ENCODE data around the gene HPCA.

DNA sequence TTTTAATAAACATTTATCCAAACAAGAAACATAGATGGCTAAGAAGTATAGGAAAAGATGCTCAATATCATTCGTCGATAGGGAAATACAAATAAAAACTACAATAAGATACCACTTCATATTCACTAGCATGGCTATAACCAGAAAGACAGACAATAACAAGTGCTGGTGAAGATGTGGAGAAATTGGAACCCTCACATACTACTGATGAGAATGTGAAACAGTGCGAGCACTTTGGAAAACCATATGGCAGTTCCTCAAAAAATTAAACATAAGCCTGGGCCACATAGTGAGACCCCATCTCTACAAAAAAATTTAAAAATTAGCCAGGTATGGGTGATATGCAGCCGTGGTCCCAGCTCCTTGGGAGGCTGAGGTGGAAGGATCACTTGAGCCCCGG, 24.0 kb downstream of the HPCA start:
- no peak for TF ChIP-seq CTCF (IDR thresholded peaks at IDR 0.05)
- TF ChIP-seq POLR2A (IDR thresholded peaks at IDR 0.05): no peak
